ENCODE results near the gene MAGEA2B.
"Not testable (repeated sequence)": the region's sequence is repeated elsewhere in the genome, so short reads cannot be mapped to it uniquely, and the experiment has no call there.

The MAGEA2B gene

DNA sequence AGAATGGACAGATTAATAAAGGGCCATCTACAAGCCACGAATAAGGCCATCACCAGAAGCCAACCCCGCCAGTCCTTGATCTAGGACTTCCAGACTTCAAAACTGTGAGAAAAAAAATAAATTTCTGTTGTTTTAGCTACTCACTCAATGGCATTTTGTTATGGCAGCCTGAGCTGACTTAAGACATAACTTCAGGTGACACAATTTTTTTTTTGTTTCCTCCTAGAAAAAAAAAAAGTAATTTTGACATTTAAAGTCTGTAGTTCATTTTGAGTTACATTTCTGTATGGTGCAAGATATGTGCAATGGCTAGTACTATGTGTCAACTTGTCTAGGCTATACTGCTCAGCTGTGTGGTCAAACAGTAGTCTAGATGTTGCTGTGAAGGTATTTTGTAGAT, 44.5 kb downstream of the MAGEA2B start, which contains the start of gene CSAG3:
CSAG3 (plus strand) TSS at position 301 of the 400 bp plus-strand sequence.
- not testable (repeated sequence) for DNase-seq

DNA sequence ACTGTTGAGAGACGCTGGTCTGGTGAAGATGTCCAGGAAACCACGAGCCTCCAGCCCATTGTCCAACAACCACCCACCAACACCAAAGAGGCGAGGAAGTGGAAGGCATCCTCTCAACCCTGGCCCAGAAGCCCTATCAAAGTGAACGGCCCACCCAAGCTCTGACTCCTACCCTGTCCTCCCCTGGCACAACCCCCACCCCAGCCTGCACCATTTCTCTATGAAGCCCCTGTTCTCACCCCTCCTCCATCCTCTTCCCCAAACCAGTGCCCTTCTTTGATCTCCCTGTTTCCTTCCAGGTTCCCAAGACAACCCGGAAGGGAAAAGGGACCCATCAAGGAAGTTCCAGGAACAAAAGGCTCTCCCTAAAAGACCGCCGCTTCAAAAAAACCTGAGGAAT, 45.1 kb downstream of the MAGEA2B start:
- DNase-seq = not testable (repeated sequence)

DNA sequence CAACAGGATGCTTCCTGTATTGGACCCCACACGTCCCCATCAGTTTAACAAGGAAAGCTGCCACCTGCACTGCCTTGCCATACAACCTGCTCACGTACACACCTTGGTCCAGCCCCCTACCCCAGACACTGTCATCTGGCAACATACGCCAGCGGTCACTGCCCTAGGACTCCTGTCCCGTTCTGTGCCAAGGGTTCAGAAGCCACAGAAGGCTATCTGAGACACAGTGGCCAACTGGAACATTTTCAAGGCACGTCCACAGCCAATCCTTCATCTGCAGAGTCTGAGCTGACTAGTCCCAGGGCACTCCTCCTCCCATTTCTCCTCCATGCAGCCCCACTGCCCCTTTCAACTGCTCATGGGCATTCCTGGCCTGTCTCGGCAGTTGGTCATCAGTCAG, 47.2 kb downstream of the MAGEA2B start:
- not testable (repeated sequence) for DNase-seq

DNA sequence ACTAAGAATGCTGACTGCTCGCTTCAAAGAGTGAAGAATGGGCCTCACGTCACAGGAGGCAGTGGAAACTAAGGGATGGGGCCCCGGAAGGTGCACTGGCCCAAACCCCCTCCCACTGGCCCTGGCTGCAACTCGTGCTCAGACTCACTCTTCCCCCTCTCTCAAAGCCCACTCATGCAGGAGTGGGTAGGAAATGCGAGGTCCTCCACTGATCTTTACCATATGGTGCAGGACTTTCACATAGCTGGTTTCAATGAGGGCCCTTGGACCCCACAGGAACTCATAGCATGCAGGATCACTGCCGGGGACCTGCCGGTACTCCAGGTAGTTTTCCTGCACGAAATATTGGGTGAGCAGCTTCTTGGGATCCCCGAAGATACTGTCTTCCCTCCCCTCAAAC, 52.1 kb downstream of the MAGEA2B start:
- not testable (repeated sequence) for DNase-seq
